Renal cortical epithelial cell (primary cell): ENCODE data around the gene TENT5A. TPM values are rescaled to one million over a fixed set of nuclear protein-coding genes. Genes with fewer than 3 reads are reported as not detected.

Experiments used
- DNase-seq: peaks from one replicate; pipeline ENCODE4 v3.0.0-alpha.2; 2011; ENCODE audit warnings: low read depth
- total RNA-seq: library from RNA; depleted of rRNA; stranded (reverse); fragments of >200 nt; gene quantifications from 2 replicates; pipeline ENCODE4 v1.2.3, GENCODE V29; 2014

TENT5A gene
- total RNA-seq, 1 donor from 2014 or later = 7.3 TPM

DNA sequence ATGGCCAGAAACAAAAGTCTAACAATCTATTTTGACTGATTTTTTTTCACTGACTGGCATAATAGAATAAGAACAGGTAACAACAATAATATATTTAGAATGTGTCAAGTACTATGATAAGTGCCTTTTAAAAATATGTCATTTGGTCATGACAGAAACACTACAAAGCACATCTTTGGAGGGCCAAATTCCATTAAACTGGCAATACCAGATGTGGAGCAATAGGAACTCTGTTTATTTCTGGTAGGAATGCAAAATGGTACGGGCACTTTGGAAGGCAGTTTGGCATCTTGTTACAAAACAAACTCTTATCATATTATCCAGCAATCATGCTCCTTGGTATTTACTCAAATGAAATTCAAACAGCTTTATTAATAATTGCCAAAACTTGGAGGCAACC is 39.3 kb downstream of the TENT5A start:
- DNase-seq = no peak

DNA sequence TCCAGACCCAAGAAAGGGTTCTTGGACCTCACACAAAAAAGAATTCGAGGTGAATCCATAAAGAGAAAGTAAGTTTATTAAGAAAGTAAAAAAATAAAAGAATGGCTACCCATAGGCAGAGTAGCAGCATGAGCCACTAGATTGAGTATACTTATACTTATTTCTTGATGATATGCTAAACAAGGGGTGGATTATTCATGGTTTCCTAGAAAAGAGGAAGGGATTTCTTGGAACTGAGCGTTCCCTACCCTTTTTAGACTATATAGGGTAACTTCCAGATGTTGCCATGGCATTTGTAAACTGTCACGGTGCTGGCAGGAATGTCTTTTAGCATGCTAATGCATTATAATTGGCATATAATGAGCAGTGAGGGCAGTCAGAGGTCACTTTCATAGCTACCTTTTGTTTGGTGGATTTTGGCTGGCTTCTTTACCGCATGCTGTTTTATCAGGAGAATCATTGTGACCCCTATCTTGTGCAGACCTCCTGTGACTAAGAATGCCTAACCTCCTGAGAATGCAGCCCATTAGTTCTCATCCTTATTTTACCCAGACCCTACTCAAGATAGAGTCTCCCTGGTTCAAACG is 44.3 kb downstream of the TENT5A start:
- peak; percentile 3 for DNase-seq

DNA sequence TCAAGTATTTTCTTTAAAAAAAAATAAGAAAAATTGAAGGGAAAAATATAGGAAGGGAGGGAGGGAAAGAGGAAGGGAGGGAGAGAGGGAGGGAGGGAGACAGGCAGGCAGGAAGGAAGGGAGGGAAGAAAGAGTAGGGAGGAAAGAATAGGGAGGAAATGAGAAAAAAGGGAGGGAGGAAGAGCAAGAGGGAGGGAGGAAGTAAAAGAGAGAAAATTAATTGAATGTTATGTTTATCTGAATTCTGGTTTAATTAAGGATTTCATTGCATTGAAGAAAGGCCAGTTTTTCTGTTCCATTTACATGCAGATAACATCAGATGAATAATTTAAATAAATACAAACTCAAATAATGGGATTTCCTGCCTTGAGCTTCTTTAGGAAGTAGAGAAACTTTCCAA is 47.8 kb downstream of the TENT5A start:
- DNase-seq = no peak

DNA sequence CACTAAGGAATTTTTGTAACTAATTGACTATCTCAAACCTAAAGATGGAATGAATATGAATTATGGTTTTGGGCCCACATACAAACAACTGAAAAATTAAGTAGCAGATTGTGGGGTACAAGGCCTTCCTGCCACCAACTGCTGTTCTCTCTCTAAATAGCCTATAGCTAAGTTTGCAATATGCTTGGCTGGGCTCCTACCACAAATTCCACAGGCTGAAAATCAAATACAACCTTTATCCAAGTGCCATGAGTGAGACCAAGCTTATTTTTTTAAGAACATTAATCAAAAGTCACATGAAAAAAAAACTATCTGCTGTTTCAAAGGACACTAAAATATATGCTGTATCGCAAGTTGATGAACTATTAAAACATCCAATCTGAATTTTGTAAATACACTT is 52.1 kb downstream of the TENT5A start:
- no peak for DNase-seq

DNA sequence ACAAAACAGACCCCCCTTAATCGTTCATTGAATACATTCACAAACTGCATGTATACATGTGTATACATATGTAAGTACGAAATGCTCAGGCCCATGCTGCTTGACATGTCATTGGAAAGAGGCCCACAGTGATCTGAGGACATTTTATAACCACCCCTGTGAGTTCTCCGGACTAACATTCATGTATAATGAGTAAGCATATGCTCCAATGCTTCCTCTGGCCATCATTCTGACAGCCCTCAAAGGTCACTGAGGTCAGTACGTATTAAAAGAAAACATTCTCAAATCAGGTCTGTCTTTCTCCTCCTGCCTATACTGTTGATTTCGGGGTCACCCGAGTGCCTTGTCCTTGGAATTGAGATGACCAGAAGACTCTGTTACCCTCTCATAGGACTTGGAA is 54.9 kb downstream of the TENT5A start:
- peak; percentile 46 for DNase-seq

DNA sequence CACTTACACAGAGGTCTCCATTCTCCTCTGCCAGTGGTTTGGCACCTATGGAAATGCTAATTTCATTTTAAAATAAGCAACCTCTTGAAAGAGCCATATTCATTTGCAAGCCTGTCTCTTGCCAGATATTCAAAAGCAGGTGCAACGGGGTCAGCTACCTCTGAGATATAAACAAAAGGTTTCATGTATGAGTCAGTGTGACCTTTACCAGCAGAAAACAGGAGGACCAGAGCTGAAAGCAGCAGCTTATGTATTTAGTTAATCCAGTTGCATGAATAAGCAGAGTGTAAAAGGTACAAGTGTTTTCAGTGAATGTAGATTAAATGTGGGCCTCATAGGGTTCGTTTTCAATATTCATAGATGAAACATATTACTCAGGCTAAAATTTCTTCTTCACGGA is 56.0 kb downstream of the TENT5A start:
- DNase-seq = peak; percentile 71
